Measurements from ENCODE around the gene MRTFA.
A peak's percentile ranks its signal among the peaks of the same experiment; 100 is the strongest.
"Not testable (repeated sequence)": the region's sequence is repeated elsewhere in the genome, so short reads cannot be mapped to it uniquely, and the experiment has no call there.

Gene MRTFA

GRCh38 chr22:40531951-40532900 is 104.3 kb downstream of the MRTFA start:
- DNase-seq (ENCODE audit: extremely low spot score, insufficient read length, low read depth) (no peak), FAIRE-seq (peak; percentile 64)

- not testable (repeated sequence) for FAIRE-seq; DNase-seq (ENCODE audit: extremely low spot score, insufficient read length, low read depth)
These were observed 106.1 kb downstream of the MRTFA start for GRCh38 chr22:40530391-40530790.

DNA sequence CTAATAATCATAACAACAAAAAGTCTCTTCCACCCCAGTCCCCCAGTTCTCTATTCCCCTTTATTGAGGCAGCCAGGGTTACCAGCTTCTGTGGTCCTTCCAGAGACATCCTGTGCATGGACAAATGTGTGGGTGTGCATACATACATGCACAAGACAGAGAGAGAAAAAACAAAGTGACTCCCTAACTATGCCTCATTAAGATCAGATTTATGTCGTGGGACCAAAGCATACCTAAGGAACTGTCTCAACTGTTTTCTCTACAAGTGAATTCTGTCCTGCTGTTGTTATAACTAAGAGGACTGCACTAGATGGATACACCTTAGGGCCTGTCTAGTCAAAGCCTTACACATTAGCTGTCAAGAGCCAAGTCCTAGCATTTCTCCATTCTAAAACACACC is 106.7 kb downstream of the MRTFA start:
- FAIRE-seq (no peak), DNase-seq (ENCODE audit: extremely low spot score, insufficient read length, low read depth) (no peak)

- DNase-seq (ENCODE audit: extremely low spot score, insufficient read length, low read depth) (no peak), FAIRE-seq (no peak)
These were observed 109.6 kb downstream of the MRTFA start for GRCh38 chr22:40526960-40527359.

DNA sequence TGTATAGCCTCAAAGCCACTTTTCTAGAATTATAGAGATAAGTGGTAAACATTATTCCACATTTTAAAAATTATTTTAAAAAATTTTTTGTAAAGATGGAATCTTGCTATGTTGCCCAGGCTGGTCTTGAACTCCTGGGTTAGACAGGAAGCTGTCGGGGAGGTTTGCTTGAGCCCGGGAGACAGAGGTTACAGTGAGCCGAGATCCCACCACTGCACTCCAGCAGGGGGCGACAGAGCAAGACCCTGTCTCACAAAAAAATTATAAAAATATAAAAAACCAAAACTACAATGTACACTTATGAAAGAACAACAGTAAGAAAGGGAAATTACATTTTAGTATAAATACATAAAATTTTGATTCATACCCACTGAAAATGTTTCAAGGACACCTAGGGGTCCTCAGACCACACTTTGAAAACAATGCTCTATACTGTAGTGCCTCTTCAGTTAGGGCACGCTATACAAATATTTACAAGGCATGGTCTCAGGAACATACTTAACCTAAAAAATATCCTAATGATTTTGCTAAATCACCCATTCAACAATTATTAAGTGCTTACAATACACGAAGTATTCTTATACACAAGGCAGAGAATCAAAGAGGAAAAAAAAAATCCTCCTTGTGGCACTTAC is 111.2 kb downstream of the MRTFA start:
- DNase-seq (ENCODE audit: extremely low spot score, insufficient read length, low read depth): no peak
- peak; percentile 60 for FAIRE-seq

DNA sequence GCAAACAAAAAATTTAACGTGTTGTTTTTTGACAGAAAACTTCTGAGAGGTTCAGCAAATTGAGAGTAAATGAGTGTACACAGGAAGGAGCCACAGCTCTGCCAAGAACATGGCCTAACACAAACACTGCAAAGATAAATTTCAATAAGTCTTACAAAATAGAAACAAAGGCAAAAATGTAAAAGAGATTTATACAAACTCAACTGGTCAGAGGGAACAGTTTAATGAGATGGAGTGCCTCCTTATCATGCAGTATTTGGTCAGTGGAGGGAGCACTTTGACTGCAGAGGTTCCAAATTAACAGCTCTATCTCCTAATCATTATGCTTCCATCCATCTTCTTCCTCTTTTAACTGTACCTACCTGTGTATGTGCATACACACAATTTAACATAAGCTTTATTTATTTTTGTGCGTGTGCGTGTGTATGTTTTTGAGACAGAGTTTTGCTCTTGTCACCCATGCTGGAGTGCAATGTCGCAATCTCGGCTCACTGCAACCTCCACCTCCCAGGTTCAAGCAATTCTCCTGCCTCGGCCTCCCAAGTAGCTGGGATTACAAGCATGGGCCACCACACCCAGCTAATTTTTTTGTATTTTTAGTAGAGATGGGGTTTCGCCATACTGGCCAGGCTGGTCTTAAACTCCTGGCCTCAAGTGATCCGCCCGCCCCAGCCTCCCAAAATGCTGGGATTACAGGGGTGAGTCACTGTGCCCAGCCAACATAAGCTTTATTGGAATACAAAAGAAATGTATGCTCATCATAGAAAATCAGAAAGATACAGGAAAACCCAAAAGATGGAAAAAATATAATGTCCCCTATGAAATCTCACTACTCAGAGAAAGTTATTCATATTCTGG is 111.9 kb downstream of the MRTFA start:
- no peak for FAIRE-seq
- DNase-seq (ENCODE audit: extremely low spot score, insufficient read length, low read depth): no peak

DNA sequence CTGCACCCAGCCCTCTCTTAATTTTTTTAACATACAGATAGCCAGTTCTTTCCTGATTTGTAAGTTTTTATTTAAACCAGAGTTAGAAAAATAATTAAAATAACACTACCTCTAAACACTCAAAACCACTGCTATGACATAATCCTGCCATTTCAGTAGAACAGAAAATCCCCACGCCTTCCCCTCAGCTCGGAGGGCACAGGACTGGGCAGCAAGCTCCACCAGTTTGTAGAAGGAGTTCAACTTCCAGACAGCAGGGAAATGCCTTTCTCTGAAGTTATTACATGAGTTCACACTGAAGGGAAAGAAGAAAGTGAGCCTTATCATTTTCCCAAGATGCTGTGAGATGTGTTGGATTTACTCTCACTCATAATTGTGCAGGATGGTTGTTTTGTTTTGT is 114.4 kb downstream of the MRTFA start:
- FAIRE-seq (no peak), DNase-seq (ENCODE audit: extremely low spot score, insufficient read length, low read depth) (no peak)

DNA sequence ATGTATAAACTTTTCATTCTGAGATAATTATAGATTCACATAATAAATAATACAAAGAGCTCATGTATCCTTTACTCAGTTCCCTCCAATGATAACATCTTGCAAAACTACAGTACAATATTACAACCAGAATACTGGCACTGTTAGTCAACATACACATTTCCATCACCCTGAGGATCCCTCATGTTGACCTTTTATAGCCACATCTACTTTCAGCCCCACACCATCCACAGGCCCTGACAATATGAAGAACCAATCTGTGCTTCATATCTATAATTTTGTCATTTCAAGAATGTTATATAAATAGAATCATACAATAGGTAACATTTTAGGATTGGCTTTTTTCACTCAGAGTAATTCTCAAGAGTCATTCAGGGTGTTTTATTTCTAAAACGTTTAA is 115.5 kb downstream of the MRTFA start:
- DNase-seq (ENCODE audit: extremely low spot score, insufficient read length, low read depth): no peak
- FAIRE-seq: no peak

GRCh38 chr22:40520562-40520961 is 116.0 kb downstream of the MRTFA start:
- DNase-seq (ENCODE audit: extremely low spot score, insufficient read length, low read depth): no peak
- no peak for FAIRE-seq

DNA sequence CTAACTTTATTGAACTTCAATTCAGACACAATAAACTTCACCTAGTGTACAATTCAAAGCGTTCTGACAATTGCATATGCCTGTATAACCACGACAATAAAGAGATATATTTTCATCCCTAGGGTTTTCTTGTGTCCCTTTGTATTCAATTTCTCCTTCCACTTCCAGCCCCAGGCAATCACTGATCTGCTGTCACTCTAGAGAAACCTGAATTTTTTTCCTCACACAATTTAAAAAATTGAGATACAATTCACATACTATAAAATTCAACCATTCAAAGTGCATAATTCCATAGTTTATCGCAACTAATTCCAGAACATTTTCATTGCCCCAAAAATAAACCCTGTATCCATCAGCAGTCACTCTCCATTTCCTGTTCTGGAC is 116.6 kb downstream of the MRTFA start:
- no peak for FAIRE-seq
- no peak for DNase-seq (ENCODE audit: extremely low spot score, insufficient read length, low read depth)

- peak; percentile 81 for FAIRE-seq
These were observed 117.1 kb downstream of the MRTFA start for GRCh38 chr22:40519284-40519947.

DNA sequence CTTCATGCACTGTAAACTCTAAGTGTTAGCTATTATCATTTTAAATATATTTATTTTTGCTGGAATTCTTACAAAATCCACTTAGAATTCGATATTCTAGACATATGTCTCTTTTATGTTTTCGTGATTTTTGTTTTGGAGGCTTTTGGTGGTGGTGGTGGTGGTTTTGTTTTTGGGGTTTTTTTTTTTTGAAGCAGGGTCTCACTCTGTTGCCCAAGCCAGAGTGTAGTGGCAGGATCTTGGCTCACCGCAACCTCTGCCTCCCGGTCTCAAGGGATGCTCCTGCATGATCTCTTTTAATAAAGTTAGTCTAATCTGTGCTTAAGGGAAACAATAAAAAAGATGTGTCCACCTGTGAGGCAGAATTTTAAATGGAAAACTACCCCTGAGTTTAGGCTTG is 117.7 kb downstream of the MRTFA start:
- FAIRE-seq (peak; percentile 39), DNase-seq (ENCODE audit: extremely low spot score, insufficient read length, low read depth) (no peak)

More at GRCh38 chr22:40519284-40519947, 117.1 kb downstream of the MRTFA start:
- peak; percentile 47 for DNase-seq (ENCODE audit: extremely low spot score, insufficient read length, low read depth)

DNA sequence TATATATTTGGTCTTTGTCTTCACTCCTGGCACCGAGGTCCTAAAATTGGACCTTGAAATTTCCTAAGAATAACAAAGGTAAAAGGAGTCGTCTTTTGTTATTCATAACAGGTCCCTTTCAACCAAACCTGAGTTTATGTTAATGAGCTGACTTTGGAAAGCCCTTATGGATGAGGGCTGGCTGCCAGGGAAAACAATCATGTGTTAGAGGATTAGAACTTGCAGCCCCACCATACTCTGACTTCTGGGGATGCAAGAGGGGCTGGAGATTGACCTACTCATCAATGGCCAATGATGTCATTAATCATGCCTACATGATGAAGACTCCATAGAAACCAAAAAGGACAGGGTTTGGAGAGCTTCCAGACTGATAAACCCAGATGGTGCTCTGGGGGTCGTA is 118.9 kb downstream of the MRTFA start:
- DNase-seq (ENCODE audit: extremely low spot score, insufficient read length, low read depth) (no peak), FAIRE-seq (no peak)

GRCh38 chr22:40516416-40516815 is 120.1 kb downstream of the MRTFA start:
- no peak for DNase-seq (ENCODE audit: extremely low spot score, insufficient read length, low read depth)
- FAIRE-seq: no peak

DNA sequence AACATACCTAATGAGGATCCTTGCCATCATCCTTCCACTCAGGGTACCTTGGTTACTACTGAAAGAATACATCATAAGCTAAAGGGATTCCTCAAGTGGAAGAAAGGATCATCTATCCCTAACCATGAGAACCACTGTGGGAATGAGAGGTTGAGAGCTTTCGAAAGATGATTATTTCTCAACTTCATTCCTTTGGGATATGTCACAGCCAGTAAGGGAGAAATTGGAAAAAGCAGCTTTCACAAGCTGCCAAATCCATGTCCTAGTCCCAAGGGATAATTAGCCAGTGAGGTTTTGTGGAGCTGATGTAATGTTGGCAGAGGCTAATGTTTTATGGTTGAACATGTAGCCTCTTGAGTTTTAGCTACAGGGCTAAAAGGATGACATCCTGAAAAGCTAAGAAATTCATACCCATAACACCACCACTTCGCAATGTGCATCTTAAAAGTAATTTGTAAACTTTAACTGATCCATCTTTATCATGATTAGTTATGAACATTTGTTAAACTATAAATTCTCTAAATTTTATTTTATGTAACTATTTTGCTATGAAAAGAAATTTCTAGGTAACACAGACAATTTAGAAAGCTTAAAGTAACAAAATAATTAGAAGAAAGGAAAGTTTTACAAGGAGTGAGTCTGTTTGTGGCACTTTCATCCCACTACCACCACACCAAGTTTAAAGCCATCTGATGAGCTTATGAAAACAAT is 123.9 kb downstream of the MRTFA start:
- DNase-seq (ENCODE audit: extremely low spot score, insufficient read length, low read depth): no peak
- FAIRE-seq: no peak

DNA sequence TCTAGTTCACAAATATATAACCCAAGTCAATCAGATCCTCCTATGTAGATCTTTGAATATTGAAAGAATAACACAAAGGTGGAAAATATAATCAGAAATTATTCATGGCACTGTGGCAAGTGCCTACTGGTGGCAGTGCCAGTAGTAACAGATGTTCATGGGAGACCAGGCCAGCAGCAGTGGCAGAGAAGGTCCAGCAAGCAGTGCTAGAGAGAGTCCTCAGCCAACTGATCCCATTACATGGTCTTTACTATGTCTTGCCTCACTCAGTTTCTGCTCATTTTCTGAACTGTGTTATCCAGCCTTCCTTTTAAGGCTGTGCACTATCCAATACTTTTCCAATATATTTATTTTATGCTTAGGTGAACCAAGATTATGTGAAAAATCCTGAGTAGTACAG is 124.9 kb downstream of the MRTFA start:
- DNase-seq (ENCODE audit: extremely low spot score, insufficient read length, low read depth) (no peak), FAIRE-seq (no peak)

GRCh38 chr22:40510631-40511364 is 125.7 kb downstream of the MRTFA start:
- DNase-seq (ENCODE audit: extremely low spot score, insufficient read length, low read depth) (no peak), FAIRE-seq (no peak)

DNA sequence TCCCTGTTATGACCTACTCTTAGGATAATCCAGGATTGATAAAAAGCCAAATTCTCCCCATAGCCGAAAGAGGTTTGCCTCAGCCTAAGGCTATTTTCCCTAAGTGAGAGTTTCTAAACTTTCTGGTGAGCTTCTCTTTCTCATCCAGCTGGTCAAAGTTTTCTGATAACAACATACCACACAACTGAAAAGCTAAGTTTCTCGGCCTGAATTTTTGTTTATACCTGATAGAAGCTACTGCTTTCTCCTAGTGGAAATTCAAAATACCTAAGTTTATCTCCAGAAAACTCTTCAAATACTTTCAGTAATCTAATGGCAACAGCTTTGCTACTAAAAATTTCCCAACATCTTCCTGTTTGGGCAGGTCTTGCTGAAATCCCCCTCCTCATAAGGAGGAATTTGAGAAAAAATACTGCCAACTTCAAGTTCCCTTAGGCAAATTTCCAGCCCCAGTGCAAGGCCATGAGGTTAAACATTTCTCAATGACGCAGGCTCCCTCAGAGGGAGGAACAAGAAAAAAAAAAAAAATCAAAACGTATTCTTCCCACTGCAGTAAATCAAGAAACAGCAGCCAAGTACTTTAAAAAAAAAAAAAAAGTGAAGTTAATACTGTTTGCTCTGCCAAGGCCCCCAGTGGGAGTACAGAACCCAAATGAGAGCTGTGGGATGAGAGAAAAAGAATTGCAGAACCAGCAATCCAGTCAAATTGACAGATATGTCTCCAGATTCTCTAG is 127.0 kb downstream of the MRTFA start:
- no peak for DNase-seq (ENCODE audit: extremely low spot score, insufficient read length, low read depth)
- no peak for FAIRE-seq

Measured in GM18507 (cell line).